Liver (tissue), 9 donors: ENCODE results near the gene GNPTG. TPM values are rescaled to one million over a fixed set of nuclear protein-coding genes. Genes with fewer than 3 reads are reported as not detected.

Source experiments
- DNase-seq: peaks from one replicate; pipeline ENCODE4 v3.0.0-alpha.2; 2017; ENCODE audit warnings: low spot score
- H3K27ac ChIP-seq, 2 donors: one replicate each; pipeline ENCODE4 v1.7.0; 2013; ENCODE audit warnings: inconsistent platforms in 2 of 2, low read length in 2 of 2, control low read depth in 1 of 2, low read depth in 1 of 2, mild to moderate bottlenecking in 1 of 2
- H3K27me3 ChIP-seq, 4 donors: one replicate each; pipeline versions ENCODE4 v1.6.1 to v1.7.0; 2013; ENCODE audit warnings: low read length in 3 of 4, inconsistent platforms in 1 of 4, mild to moderate bottlenecking in 1 of 4, moderate library complexity in 1 of 4; ENCODE audit not compliant: control insufficient read depth in 4 of 4, insufficient read depth in 4 of 4
- H3K36me3 ChIP-seq, 4 donors: one replicate each; pipeline versions ENCODE4 v1.6.1 to v1.7.0; 2013; ENCODE audit warnings: low read length in 3 of 4, mild to moderate bottlenecking in 3 of 4, low read depth in 1 of 4, moderate library complexity in 1 of 4; ENCODE audit not compliant: control insufficient read depth in 4 of 4, insufficient read depth in 3 of 4
- H3K4me1 ChIP-seq, 4 donors: one replicate each; pipeline versions ENCODE4 v1.6.1 to v1.7.0; 2013; ENCODE audit warnings: low read length in 3 of 4, mild to moderate bottlenecking in 3 of 4, moderate library complexity in 1 of 4; ENCODE audit not compliant: control insufficient read depth in 4 of 4, insufficient read depth in 4 of 4
- H3K4me3 ChIP-seq, 3 donors: one replicate each; pipeline versions ENCODE4 v1.6.1 to v1.7.0; 2013; ENCODE audit warnings: low read length in 3 of 3, control low read depth in 1 of 3, low read depth in 1 of 3, mild to moderate bottlenecking in 1 of 3
- H3K9ac ChIP-seq, 2 donors: one replicate each; pipeline ENCODE4 v1.7.0; 2013; ENCODE audit warnings: low read length in 2 of 2, mild to moderate bottlenecking in 2 of 2, moderate library complexity in 2 of 2, control low read depth in 1 of 2, low read depth in 1 of 2
- H3K9me3 ChIP-seq, 4 donors: one replicate each; pipeline versions ENCODE4 v1.6.1 to v1.7.0; 2013; ENCODE audit warnings: low read length in 3 of 4; ENCODE audit not compliant: control insufficient read depth in 4 of 4
- ATF3 ChIP-seq: IDR thresholded peaks from 2 replicates; pipeline ENCODE4 v1.6.1; 2016; ENCODE audit warnings: antibody characterized with exemption
- CTCF ChIP-seq: fragments of 150-350 bp; IDR thresholded peaks from 2 replicates; pipeline ENCODE4 v1.5.1; 2017; ENCODE audit warnings: improper control_type of control experiment, low read depth, low read length; ENCODE audit not compliant: missing input control
- FOXA1 ChIP-seq: IDR thresholded peaks from 2 replicates; pipeline ENCODE4 v1.6.1; 2016; ENCODE audit warnings: antibody characterized with exemption
- FOXA2 ChIP-seq: IDR thresholded peaks from 2 replicates; pipeline ENCODE4 v1.6.1; 2016; ENCODE audit warnings: antibody characterized with exemption
- GABPA ChIP-seq, 2 donors: IDR thresholded peaks in 1 of 2; conservative IDR thresholded peaks in 1 of 2; 2 replicates each; pipeline ENCODE4 v1.6.1; 2016; ENCODE audit warnings: antibody characterized with exemption in 2 of 2, mild to moderate bottlenecking in 1 of 2, moderate library complexity in 1 of 2
- HNF4A ChIP-seq, 2 donors: conservative IDR thresholded peaks; 2 replicates each; pipeline ENCODE4 v1.6.1; 2016; ENCODE audit warnings: antibody characterized with exemption in 2 of 2, mild to moderate bottlenecking in 2 of 2
- HNF4G ChIP-seq: IDR thresholded peaks from 2 replicates; pipeline ENCODE4 v1.6.1; 2016; ENCODE audit warnings: antibody characterized with exemption
- JUND ChIP-seq, 2 donors: IDR thresholded peaks; 2 replicates each; pipeline ENCODE4 v1.6.1; 2016; ENCODE audit warnings: antibody characterized with exemption in 2 of 2
- MAX ChIP-seq: IDR thresholded peaks from 2 replicates; pipeline ENCODE4 v1.6.1; 2016; ENCODE audit warnings: antibody characterized with exemption
- NR2F2 ChIP-seq: IDR thresholded peaks from 2 replicates; pipeline ENCODE4 v1.6.1; 2016; ENCODE audit warnings: antibody characterized with exemption
- RAD21 ChIP-seq, 2 donors: IDR thresholded peaks; 2 replicates each; pipeline ENCODE4 v1.6.1; 2016; ENCODE audit warnings: antibody characterized with exemption in 2 of 2, mild to moderate bottlenecking in 2 of 2
- REST ChIP-seq: IDR thresholded peaks from 2 replicates; pipeline ENCODE4 v1.6.1; 2016; ENCODE audit warnings: antibody characterized with exemption, mild to moderate bottlenecking
- RXRA ChIP-seq, 2 donors: IDR thresholded peaks; 2 replicates each; pipeline ENCODE4 v1.6.1; 2017 to 2018; ENCODE audit warnings: antibody characterized with exemption in 2 of 2, mild to moderate bottlenecking in 1 of 2
- SP1 ChIP-seq: IDR thresholded peaks from 2 replicates; pipeline ENCODE4 v1.6.1; 2018; ENCODE audit warnings: antibody characterized with exemption, mild to moderate bottlenecking
- TAF1 ChIP-seq: conservative IDR thresholded peaks from 2 replicates; pipeline ENCODE4 v1.6.1; 2016; ENCODE audit warnings: antibody characterized with exemption, mild to moderate bottlenecking
- YY1 ChIP-seq: IDR thresholded peaks from 2 replicates; pipeline ENCODE4 v1.6.1; 2016; ENCODE audit warnings: antibody characterized with exemption, mild to moderate bottlenecking
- ZBTB33 ChIP-seq: IDR thresholded peaks from 2 replicates; pipeline ENCODE4 v1.6.1; 2016; ENCODE audit warnings: antibody characterized with exemption
- WGBS: extraction: QIAGEN DNeasy Blood & Tissue Kit; methylation state at CpG from one replicate; pipeline ENCODE4 v1.1.7; 2013; 5-methylcytosine and 5-hydroxymethylcytosine counted together
- polyA plus RNA-seq, 2 donors: library from polyadenylated mRNA; stranded (reverse) in 1 of 2; unstranded in 1 of 2; fragments of 200-250 nt in 1 of 2; fragments of >200 nt in 1 of 2; fragmentation: Nextera tagmentation in 1 of 2; extraction: Ambion mirVana in 1 of 2; gene quantifications; one replicate each; pipeline versions ENCODE4 v1.2.1 to v1.2.3, GENCODE V29; 2013 to 2015
- total RNA-seq, 2 donors: library from RNA; depleted of rRNA; stranded (reverse); fragments of >200 nt; gene quantifications; one replicate each; pipeline ENCODE4 v1.2.3, GENCODE V29; 2014
- donor health status: healthy.
- donor health status: healthy.
- donor health status: healthy.
- donor health status: healthy.
- donor health status: healthy.

The GNPTG gene
- total and polyA plus RNA-seq, 4 donors, result 24.4 to 79.6 (median 41.0) TPM

GRCh38 chr16:1380195-1380594 lies 28.5 kb downstream of the GNPTG start:
- DNase-seq, result no peak
- Histone ChIP-seq H3K9ac (no peak overlapping the region), H3K9me3 (no peaks in the 10 kb centered on the region), H3K27me3 (no peaks in the 10 kb centered on the region), H3K4me1 (peaks cover 6 to 19% (median 14%) of the 10 kb centered on the region in 4 donors), H3K36me3 (peaks cover 3 to 32% (median 3%) of the 10 kb centered on the region in 4 donors), H3K27ac (no peak overlapping the region), H3K4me3 (peak overlapping the region in 1 of 3 donors; percentile 67)
- 88% methylated on average over 10 of the region's 10 CpGs for WGBS
- no peak for TF ChIP-seq HNF4G
- no peak for TF ChIP-seq RXRA (IDR thresholded peaks at IDR 0.05)
- no peak for TF ChIP-seq TAF1
- no peak for TF ChIP-seq YY1
- TF ChIP-seq ZBTB33, result no peak
- TF ChIP-seq ATF3, result no peak
- no peak for TF ChIP-seq CTCF
- no peak for TF ChIP-seq GABPA (IDR thresholded peaks at IDR 0.05 in 1 of 2, conservative IDR thresholded peaks at IDR 0.05 in 1 of 2)
- no peak for TF ChIP-seq FOXA1
- no peak for TF ChIP-seq FOXA2
- TF ChIP-seq JUND (IDR thresholded peaks at IDR 0.05), result no peak
- no peak for TF ChIP-seq HNF4A (conservative IDR thresholded peaks at IDR 0.05)
- TF ChIP-seq NR2F2, result no peak

- WGBS, result 92% methylated on average over 9 of the region's 9 CpGs
- H3K36me3 ChIP-seq, result peaks cover 3 to 25% (median 5%) of the 10 kb centered on the region in 4 donors
Observed at GRCh38 chr16:1381612-1382406, 30.1 kb downstream of the GNPTG start.

More at GRCh38 chr16:1381612-1382406, 30.1 kb downstream of the GNPTG start:
- DNase-seq, result no peak
- no peak for TF ChIP-seq YY1
- no peak for TF ChIP-seq RXRA (IDR thresholded peaks at IDR 0.05)
- no peak for TF ChIP-seq JUND (IDR thresholded peaks at IDR 0.05)
- no peak for TF ChIP-seq MAX
- no peak for TF ChIP-seq SP1
- no peak for TF ChIP-seq ATF3
- TF ChIP-seq RAD21 (IDR thresholded peaks at IDR 0.05), result no peak
- no peak for TF ChIP-seq NR2F2
- no peak for TF ChIP-seq HNF4A (conservative IDR thresholded peaks at IDR 0.05)
- TF ChIP-seq FOXA1, result no peak
- no peak for TF ChIP-seq ZBTB33
- no peak for TF ChIP-seq FOXA2
- no peak for TF ChIP-seq REST
- TF ChIP-seq HNF4G, result no peak
- TF ChIP-seq GABPA (IDR thresholded peaks at IDR 0.05 in 1 of 2, conservative IDR thresholded peaks at IDR 0.05 in 1 of 2), result no peak
- no peak for TF ChIP-seq TAF1
- Histone ChIP-seq H3K4me1 (peaks cover 6 to 19% (median 14%) of the 10 kb centered on the region in 4 donors), H3K4me3 (no peak overlapping the region), H3K27me3 (no peaks in the 10 kb centered on the region), H3K9ac (no peak overlapping the region), H3K9me3 (no peaks in the 10 kb centered on the region), H3K27ac (no peak overlapping the region)
